K562 (cell line): ENCODE results near the gene SMARCA4. TPM values are rescaled to one million over a fixed set of nuclear protein-coding genes. Genes with fewer than 3 reads are reported as not detected.

Source experiments
- HMG20A ChIP-seq: fragments of 450-650 bp; formaldehyde crosslinking; conservative IDR thresholded peaks from 2 replicates; pipeline ENCODE4 v1.4.0; 2020; ENCODE audit warnings: mild to moderate bottlenecking, mixed read lengths
- HNRNPL ChIP-seq: fragments of 200-400 bp; formaldehyde crosslinking; IDR thresholded peaks from 2 replicates; pipeline ENCODE4 v1.6.1; 2017; ENCODE audit warnings: low read depth, mild to moderate bottlenecking, low read length
- KLF13 ChIP-seq: fragments of 450-650 bp; IDR thresholded peaks from 2 replicates; pipeline ENCODE4 v1.6.1; 2016; ENCODE audit warnings: missing genetic modification characterization, low read depth, mild to moderate bottlenecking, missing compliant biosample characterization, moderate library complexity, borderline replicate concordance
- MAFF ChIP-seq: IDR thresholded peaks from 2 replicates; pipeline ENCODE4 v1.6.1; 2012; ENCODE audit warnings: low read length, improper control_type of control experiment
- REST ChIP-seq, 2 experiments: fragments of 450-650 bp; formaldehyde crosslinking in 1 of 2; IDR thresholded peaks; 2 replicates each; pipeline versions ENCODE4 v1.4.0 to v1.6.1; 2014 to 2020; ENCODE audit warnings: mild to moderate bottlenecking in 2 of 2, borderline replicate concordance in 1 of 2, low read depth in 1 of 2
- ZEB2 ChIP-seq: fragments of 450-650 bp; IDR thresholded peaks from 2 replicates; pipeline ENCODE4 v1.6.1; 2016
- polyA plus RNA-seq, 8 experiments: library from polyadenylated mRNA; depleted of rRNA in 4 of 8; stranded (reverse) in 5 of 8; unstranded in 3 of 8; fragments of >200 nt; fragmentation: Nextera tagmentation in 2 of 8; fragmentation: Illumina TruSeq in 1 of 8; extraction: Ambion mirVana in 2 of 8; extraction: Trizol in 1 of 8; gene quantifications; 2 replicates each; pipeline versions ENCODE4 v1.2.1 to v1.2.3, GENCODE V29; 2011 to 2014; ENCODE audit warnings: inconsistent platforms in 1 of 8, missing spikeins in 1 of 8
- total RNA-seq, 7 experiments: library from RNA; depleted of rRNA in 6 of 7; stranded (reverse); fragments of >200 nt in 6 of 7; fragmentation: Illumina TruSeq in 2 of 7; extraction: Trizol in 2 of 7; gene quantifications; 2 replicates each; pipeline versions ENCODE4 v1.2.1 to v1.2.3, GENCODE V29; 2011 to 2021; ENCODE audit warnings: low replicate concordance in 1 of 7

Gene SMARCA4
- total and polyA plus RNA-seq, 9 of the 15 experiments (the other 6 are each of a cell fraction or from before 2014, with no cell fraction given), result 19.3 to 207 (median 52.1) TPM

- TF ChIP-seq ZEB2, result no peak
- no peak for TF ChIP-seq HMG20A (CRISPR knock-in tag)
- TF ChIP-seq KLF13 (tag), result no peak
- no peak for TF ChIP-seq HNRNPL
- no peak for TF ChIP-seq REST (IDR thresholded peaks at IDR 0.05; ENCODE audit: borderline replicate concordance)
- TF ChIP-seq REST (CRISPR knock-in tag; IDR thresholded peaks at IDR 0.05; ENCODE audit: low read depth), result no peak
- no peak for TF ChIP-seq MAFF
Observed at GRCh38 chr19:10981252-10981895, 20.5 kb downstream of the SMARCA4 start (continued).
